ENCODE data around the gene DCLRE1B. TPM values are rescaled to one million over a fixed set of nuclear protein-coding genes. Genes with fewer than 3 reads are reported as not detected.

The DCLRE1B gene
- total RNA-seq, 1 donor from 2014 or later, result 3.7 TPM

DNA sequence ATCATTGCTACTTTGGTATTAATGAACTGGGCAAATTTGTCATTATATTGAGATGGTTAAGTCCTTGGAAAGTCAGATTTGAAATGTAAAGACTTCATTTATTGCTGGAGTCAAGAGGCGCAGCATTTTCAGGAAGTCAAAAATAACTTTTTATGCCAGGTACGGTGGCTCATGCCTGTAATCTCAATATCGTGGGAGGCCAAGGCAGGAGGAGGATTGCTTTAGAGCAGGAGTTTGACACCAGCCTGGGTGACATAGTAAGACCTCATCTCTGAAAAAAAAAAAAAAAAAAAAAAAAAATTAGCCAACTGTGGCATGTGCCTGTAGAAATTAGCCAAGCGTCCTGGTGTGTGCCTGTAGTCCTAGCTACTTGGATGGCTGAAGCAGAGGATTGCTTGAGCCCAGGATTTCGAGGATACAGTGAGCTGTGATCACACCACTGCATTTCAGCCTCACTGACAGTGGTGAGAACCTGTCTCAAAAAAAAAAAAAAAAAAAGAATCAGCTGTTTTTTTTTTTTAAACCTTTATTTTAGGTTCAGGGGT lies 29.5 kb downstream of the DCLRE1B start:
- peaks cover 22 to 37% (median 31%) of the 10 kb centered on the region in 3 donors for H3K4me1 ChIP-seq (ENCODE audit: control insufficient read depth in 3 of 3, insufficient read depth in 3 of 3, low read length in 3 of 3)
- H3K9ac ChIP-seq (ENCODE audit: low read depth in 1 of 3, low read length in 3 of 3), result no peak overlapping the region
- H3K27me3 ChIP-seq (ENCODE audit: control insufficient read depth in 3 of 3, insufficient read depth in 3 of 3, low read length in 3 of 3), result no peaks in the 10 kb centered on the region
- H3K9me3 ChIP-seq (ENCODE audit: control insufficient read depth in 3 of 3, low read length in 3 of 3), result no peaks in the 10 kb centered on the region
- H3K36me3 ChIP-seq (ENCODE audit: control insufficient read depth in 3 of 3, insufficient read depth in 3 of 3, low read length in 3 of 3), result no peaks in the 10 kb centered on the region
- H3K4me3 ChIP-seq (ENCODE audit: low read length in 3 of 3), result no peak overlapping the region
- H3K27ac ChIP-seq (ENCODE audit: low read depth, low read length), result no peak overlapping the region

DNA sequence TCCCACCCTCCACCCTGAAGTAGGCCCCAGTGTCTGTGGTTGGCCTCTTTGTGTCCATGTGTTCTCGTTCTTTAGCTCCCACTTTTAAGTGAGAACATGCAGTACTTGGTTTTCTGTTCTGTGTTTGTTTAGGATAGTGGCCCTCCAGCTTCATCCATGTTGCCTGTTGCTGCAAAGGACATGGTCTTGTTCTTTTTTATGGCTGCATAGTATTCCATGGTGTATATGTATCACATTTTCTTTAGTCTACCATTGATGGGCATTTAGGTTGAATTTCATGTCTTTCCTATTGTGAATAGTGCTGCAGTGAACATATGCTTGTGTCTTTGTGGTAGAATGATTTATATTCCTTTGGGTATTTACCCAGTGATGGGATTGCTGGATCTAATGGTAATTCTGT lies 30.1 kb downstream of the DCLRE1B start:
- Histone ChIP-seq H3K9ac (ENCODE audit: low read depth in 1 of 3, low read length in 3 of 3) (no peak overlapping the region), H3K36me3 (ENCODE audit: control insufficient read depth in 3 of 3, insufficient read depth in 3 of 3, low read length in 3 of 3) (no peaks in the 10 kb centered on the region), H3K9me3 (ENCODE audit: control insufficient read depth in 3 of 3, low read length in 3 of 3) (no peaks in the 10 kb centered on the region), H3K4me1 (ENCODE audit: control insufficient read depth in 3 of 3, insufficient read depth in 3 of 3, low read length in 3 of 3) (peaks cover 28 to 36% (median 36%) of the 10 kb centered on the region in 3 donors), H3K27me3 (ENCODE audit: control insufficient read depth in 3 of 3, insufficient read depth in 3 of 3, low read length in 3 of 3) (no peaks in the 10 kb centered on the region), H3K4me3 (ENCODE audit: low read length in 3 of 3) (no peak overlapping the region), H3K27ac (ENCODE audit: low read depth, low read length) (no peak overlapping the region)

DNA sequence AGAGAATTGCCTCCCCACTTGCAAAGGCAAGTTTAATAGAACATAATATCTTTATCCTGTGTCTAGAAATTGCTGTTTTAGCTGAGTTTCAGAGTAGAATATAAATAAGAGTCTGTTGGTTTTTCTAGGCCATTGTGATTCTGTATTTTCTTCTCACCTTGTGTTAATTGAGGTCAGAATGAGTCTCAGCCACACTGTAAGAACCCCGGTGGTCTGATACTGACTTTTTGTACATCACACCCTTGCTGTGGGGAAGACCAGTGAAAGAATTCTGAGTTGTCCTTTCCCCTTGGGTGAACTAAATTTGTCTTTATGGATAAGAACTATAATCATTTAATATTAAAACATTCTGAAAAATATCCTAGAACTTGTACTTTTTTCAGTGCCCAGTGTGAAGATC lies 30.8 kb downstream of the DCLRE1B start:
- H3K4me3 ChIP-seq (ENCODE audit: low read length in 3 of 3), result no peak overlapping the region
- H3K9me3 ChIP-seq (ENCODE audit: control insufficient read depth in 3 of 3, low read length in 3 of 3), result no peaks in the 10 kb centered on the region
- H3K27ac ChIP-seq (ENCODE audit: low read depth, low read length), result no peak overlapping the region
- peaks cover 29 to 37% (median 37%) of the 10 kb centered on the region in 3 donors for H3K4me1 ChIP-seq (ENCODE audit: control insufficient read depth in 3 of 3, insufficient read depth in 3 of 3, low read length in 3 of 3)
- H3K36me3 ChIP-seq (ENCODE audit: control insufficient read depth in 3 of 3, insufficient read depth in 3 of 3, low read length in 3 of 3), result peaks cover 4 to 7% (median 4%) of the 10 kb centered on the region in 3 donors
- no peaks in the 10 kb centered on the region for H3K27me3 ChIP-seq (ENCODE audit: control insufficient read depth in 3 of 3, insufficient read depth in 3 of 3, low read length in 3 of 3)
- no peak overlapping the region for H3K9ac ChIP-seq (ENCODE audit: low read depth in 1 of 3, low read length in 3 of 3)

DNA sequence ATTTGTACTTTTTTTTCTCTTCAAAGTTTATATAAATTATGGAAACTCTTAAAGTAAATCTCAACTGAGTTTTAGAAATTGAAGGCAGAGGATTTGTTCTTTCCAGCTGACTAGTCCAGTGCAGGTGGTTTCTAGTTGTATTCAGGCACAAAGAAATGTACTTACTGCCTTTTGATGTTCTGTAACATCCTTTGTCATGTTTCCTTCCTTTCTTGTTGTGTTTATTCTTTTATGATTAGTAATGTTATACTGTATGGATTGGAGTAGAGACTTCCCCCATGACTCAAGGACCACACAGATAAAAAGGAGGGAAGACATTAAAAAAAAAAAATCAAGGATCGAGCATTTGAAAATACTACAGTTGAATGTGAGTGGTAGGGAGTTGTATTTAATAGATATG lies 32.0 kb downstream of the DCLRE1B start:
- no peak overlapping the region for H3K4me3 ChIP-seq (ENCODE audit: low read length in 3 of 3)
- H3K4me1 ChIP-seq (ENCODE audit: control insufficient read depth in 3 of 3, insufficient read depth in 3 of 3, low read length in 3 of 3), result peaks cover 29 to 34% (median 30%) of the 10 kb centered on the region in 3 donors
- H3K9ac ChIP-seq (ENCODE audit: low read depth in 1 of 3, low read length in 3 of 3), result no peak overlapping the region
- no peaks in the 10 kb centered on the region for H3K9me3 ChIP-seq (ENCODE audit: control insufficient read depth in 3 of 3, low read length in 3 of 3)
- no peak overlapping the region for H3K27ac ChIP-seq (ENCODE audit: low read depth, low read length)
- H3K27me3 ChIP-seq (ENCODE audit: control insufficient read depth in 3 of 3, insufficient read depth in 3 of 3, low read length in 3 of 3), result no peaks in the 10 kb centered on the region
- peaks cover 7 to 9% (median 8%) of the 10 kb centered on the region in 3 donors for H3K36me3 ChIP-seq (ENCODE audit: control insufficient read depth in 3 of 3, insufficient read depth in 3 of 3, low read length in 3 of 3)

DNA sequence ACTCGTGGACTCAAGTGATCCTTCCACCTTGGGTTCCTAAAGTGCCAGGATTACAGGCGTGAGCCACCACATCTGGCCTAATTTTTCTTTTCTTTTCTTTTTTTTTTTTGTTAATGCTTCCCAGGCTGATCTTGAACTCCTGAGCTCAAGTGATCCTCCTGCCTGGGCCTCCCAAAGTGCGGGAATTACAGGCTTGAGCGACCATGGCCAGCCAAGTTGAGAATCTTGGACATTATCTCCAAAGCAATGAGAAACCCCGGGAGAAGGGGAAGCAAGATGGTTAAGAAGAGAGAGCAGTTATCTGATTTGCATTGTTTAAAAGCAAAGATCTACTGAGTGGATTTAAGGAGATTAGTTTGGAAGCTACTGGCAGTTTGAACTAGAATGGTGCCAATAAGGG lies 33.1 kb downstream of the DCLRE1B start:
- Histone ChIP-seq H3K4me1 (ENCODE audit: control insufficient read depth in 3 of 3, insufficient read depth in 3 of 3, low read length in 3 of 3) (peaks cover 22 to 28% (median 24%) of the 10 kb centered on the region in 3 donors), H3K27ac (ENCODE audit: low read depth, low read length) (no peak overlapping the region), H3K36me3 (ENCODE audit: control insufficient read depth in 3 of 3, insufficient read depth in 3 of 3, low read length in 3 of 3) (peaks cover 7 to 11% (median 8%) of the 10 kb centered on the region in 3 donors), H3K9ac (ENCODE audit: low read depth in 1 of 3, low read length in 3 of 3) (no peak overlapping the region), H3K27me3 (ENCODE audit: control insufficient read depth in 3 of 3, insufficient read depth in 3 of 3, low read length in 3 of 3) (no peaks in the 10 kb centered on the region), H3K9me3 (ENCODE audit: control insufficient read depth in 3 of 3, low read length in 3 of 3) (no peaks in the 10 kb centered on the region), H3K4me3 (ENCODE audit: low read length in 3 of 3) (no peak overlapping the region)

DNA sequence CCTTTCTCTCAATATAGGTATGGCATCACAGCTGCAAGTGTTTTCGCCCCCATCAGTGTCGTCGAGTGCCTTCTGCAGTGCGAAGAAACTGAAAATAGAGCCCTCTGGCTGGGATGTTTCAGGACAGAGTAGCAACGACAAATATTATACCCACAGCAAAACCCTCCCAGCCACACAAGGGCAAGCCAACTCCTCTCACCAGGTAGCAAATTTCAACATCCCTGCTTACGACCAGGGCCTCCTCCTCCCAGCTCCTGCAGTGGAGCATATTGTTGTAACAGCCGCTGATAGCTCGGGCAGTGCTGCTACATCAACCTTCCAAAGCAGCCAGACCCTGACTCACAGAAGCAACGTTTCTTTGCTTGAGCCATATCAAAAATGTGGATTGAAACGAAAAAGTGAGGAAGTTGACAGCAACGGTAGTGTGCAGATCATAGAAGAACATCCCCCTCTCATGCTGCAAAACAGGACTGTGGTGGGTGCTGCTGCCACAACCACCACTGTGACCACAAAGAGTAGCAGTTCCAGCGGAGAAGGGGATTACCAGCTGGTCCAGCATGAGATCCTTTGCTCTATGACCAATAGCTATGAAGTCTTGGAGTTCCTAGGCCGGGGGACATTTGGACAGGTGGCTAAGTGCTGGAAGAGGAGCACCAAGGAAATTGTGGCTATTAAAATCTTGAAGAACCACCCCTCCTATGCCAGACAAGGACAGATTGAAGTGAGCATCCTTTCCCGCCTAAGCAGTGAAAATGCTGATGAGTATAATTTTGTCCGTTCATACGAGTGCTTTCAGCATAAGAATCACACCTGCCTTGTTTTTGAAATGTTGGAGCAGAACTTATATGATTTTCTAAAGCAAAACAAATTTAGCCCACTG lies 35.5 kb downstream of the DCLRE1B start:
- H3K36me3 ChIP-seq (ENCODE audit: control insufficient read depth in 3 of 3, insufficient read depth in 3 of 3, low read length in 3 of 3), result peaks cover 7 to 15% (median 8%) of the 10 kb centered on the region in 3 donors
- peak overlapping the region in 2 of 3 donors; percentile 51 to 60 for H3K9ac ChIP-seq (ENCODE audit: low read depth in 1 of 3, low read length in 3 of 3)
- H3K4me1 ChIP-seq (ENCODE audit: control insufficient read depth in 3 of 3, insufficient read depth in 3 of 3, low read length in 3 of 3), result peaks cover 18 to 21% (median 20%) of the 10 kb centered on the region in 3 donors
- H3K27ac ChIP-seq (ENCODE audit: low read depth, low read length), result peak overlapping the region; percentile 80
- no peaks in the 10 kb centered on the region for H3K27me3 ChIP-seq (ENCODE audit: control insufficient read depth in 3 of 3, insufficient read depth in 3 of 3, low read length in 3 of 3)
- no peaks in the 10 kb centered on the region for H3K9me3 ChIP-seq (ENCODE audit: control insufficient read depth in 3 of 3, low read length in 3 of 3)
- no peak overlapping the region for H3K4me3 ChIP-seq (ENCODE audit: low read length in 3 of 3)

DNA sequence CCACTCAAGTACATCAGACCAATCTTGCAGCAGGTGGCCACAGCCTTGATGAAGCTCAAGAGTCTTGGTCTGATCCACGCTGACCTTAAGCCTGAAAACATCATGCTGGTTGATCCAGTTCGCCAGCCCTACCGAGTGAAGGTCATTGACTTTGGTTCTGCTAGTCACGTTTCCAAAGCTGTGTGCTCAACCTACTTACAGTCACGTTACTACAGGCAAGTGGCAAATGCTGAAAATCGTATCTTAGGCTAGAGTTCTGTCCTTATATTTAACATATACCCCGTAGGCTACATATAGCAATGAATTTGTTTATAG lies 36.1 kb downstream of the DCLRE1B start:
- Histone ChIP-seq H3K36me3 (ENCODE audit: control insufficient read depth in 3 of 3, insufficient read depth in 3 of 3, low read length in 3 of 3) (peaks cover 7 to 15% (median 8%) of the 10 kb centered on the region in 3 donors), H3K27ac (ENCODE audit: low read depth, low read length) (peak overlapping the region; percentile 80), H3K4me1 (ENCODE audit: control insufficient read depth in 3 of 3, insufficient read depth in 3 of 3, low read length in 3 of 3) (peaks cover 18 to 21% (median 20%) of the 10 kb centered on the region in 3 donors), H3K27me3 (ENCODE audit: control insufficient read depth in 3 of 3, insufficient read depth in 3 of 3, low read length in 3 of 3) (no peaks in the 10 kb centered on the region), H3K9me3 (ENCODE audit: control insufficient read depth in 3 of 3, low read length in 3 of 3) (no peaks in the 10 kb centered on the region), H3K4me3 (ENCODE audit: low read length in 3 of 3) (no peak overlapping the region), H3K9ac (ENCODE audit: low read depth in 1 of 3, low read length in 3 of 3) (peak overlapping the region in 1 of 3 donors; percentile 51)

DNA sequence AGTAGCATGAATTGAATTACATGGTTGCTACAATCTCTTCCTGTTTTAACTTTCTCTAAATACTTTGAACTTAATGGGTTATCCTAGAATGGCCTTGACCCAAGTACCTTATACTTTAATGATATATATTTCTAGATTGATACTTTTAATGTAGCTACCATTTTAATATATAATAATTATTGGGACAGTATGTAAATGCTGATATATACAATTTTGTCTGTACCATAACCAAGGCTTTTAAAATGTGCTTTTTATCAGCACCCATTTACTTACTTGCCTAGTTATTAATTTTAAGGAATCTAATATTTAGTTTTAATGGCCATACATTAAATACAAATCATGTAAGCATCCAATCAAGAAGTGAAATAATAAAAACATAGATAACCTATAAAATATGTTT lies 37.4 kb downstream of the DCLRE1B start:
- no peaks in the 10 kb centered on the region for H3K27me3 ChIP-seq (ENCODE audit: control insufficient read depth in 3 of 3, insufficient read depth in 3 of 3, low read length in 3 of 3)
- no peak overlapping the region for H3K9ac ChIP-seq (ENCODE audit: low read depth in 1 of 3, low read length in 3 of 3)
- H3K27ac ChIP-seq (ENCODE audit: low read depth, low read length), result no peak overlapping the region
- peaks cover 25 to 31% (median 30%) of the 10 kb centered on the region in 3 donors for H3K4me1 ChIP-seq (ENCODE audit: control insufficient read depth in 3 of 3, insufficient read depth in 3 of 3, low read length in 3 of 3)
- H3K4me3 ChIP-seq (ENCODE audit: low read length in 3 of 3), result no peak overlapping the region
- H3K36me3 ChIP-seq (ENCODE audit: control insufficient read depth in 3 of 3, insufficient read depth in 3 of 3, low read length in 3 of 3), result peaks cover 7 to 15% (median 8%) of the 10 kb centered on the region in 3 donors
- H3K9me3 ChIP-seq (ENCODE audit: control insufficient read depth in 3 of 3, low read length in 3 of 3), result no peaks in the 10 kb centered on the region

DNA sequence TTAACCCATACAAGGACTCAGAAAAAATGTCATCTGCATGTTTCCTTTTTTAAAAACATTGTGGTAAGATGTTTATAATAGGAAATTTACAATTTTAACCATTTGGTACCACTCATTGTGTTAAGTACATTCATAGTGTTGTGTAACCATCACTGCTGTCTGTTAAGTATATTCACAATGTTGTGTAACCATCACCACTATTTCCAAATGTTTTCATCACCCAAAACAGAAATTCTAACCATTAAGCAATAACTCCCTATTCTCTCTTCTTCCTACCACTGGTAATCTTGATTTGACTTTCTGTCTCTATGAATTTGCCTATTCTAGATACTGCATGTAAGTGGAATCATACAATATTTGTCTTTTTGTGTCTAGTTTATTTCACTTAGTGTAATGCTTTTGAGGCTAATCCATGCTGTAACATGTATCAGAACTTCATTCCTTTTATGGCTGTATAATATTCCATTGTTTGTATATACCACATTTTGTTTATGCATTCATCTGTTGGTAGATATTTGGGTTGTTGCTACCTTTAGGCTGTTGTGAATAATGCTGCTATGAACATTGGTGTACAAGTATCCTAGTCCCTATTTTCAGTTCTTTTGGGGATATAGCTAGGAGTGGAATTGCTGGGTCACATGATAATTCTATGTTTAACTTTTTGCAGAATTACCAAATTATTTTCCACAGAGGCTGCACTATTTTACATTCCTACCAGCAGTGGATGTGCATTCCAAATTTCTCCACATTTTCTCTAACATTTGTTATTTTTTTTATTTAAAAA lies 38.1 kb downstream of the DCLRE1B start:
- Histone ChIP-seq H3K4me1 (ENCODE audit: control insufficient read depth in 3 of 3, insufficient read depth in 3 of 3, low read length in 3 of 3) (peaks cover 24 to 37% (median 30%) of the 10 kb centered on the region in 3 donors), H3K27ac (ENCODE audit: low read depth, low read length) (no peak overlapping the region)

More for the DNA sequence above, 38.1 kb downstream of the DCLRE1B start:
- Histone ChIP-seq H3K9ac (ENCODE audit: low read depth in 1 of 3, low read length in 3 of 3) (no peak overlapping the region), H3K36me3 (ENCODE audit: control insufficient read depth in 3 of 3, insufficient read depth in 3 of 3, low read length in 3 of 3) (peaks cover 7 to 15% (median 8%) of the 10 kb centered on the region in 3 donors), H3K4me3 (ENCODE audit: low read length in 3 of 3) (no peak overlapping the region), H3K9me3 (ENCODE audit: control insufficient read depth in 3 of 3, low read length in 3 of 3) (no peaks in the 10 kb centered on the region), H3K27me3 (ENCODE audit: control insufficient read depth in 3 of 3, insufficient read depth in 3 of 3, low read length in 3 of 3) (no peaks in the 10 kb centered on the region)

Data from skeletal muscle tissue (tissue), 4 donors.